ENCODE results near the gene ACTR3. TPM values are rescaled to one million over a fixed set of nuclear protein-coding genes. Genes with fewer than 3 reads are reported as not detected.

Gene ACTR3
- total and polyA plus RNA-seq, 2 of the 4 experiments (the other 2 are of a cell fraction), result 246 to 307 TPM

- Histone ChIP-seq H3K9me3 (ENCODE audit: control insufficient read depth, insufficient read depth, low read length) (no peaks in the 10 kb centered on the region), H4K8ac (ENCODE audit: low read depth in 2 of 2, low read length in 2 of 2) (no peak overlapping the region), H3K4me3 (ENCODE audit: insufficient read depth, low read depth, low read length) (no peak overlapping the region), H2BK120ac (ENCODE audit: low read depth, low read length) (no peak overlapping the region), H3K4me2 (ENCODE audit: low read depth, low read length) (no peak overlapping the region), H3K36me3 (ENCODE audit: control insufficient read depth, insufficient read depth, low read length) (peaks cover 16% of the 10 kb centered on the region), H3K23ac (ENCODE audit: low read depth, low read length) (no peak overlapping the region), H2BK15ac (ENCODE audit: low read depth, low read length) (no peak overlapping the region), H3K4ac (ENCODE audit: low read depth, low read length) (no peak overlapping the region), H3K4me1 (ENCODE audit: control insufficient read depth, insufficient read depth, low read length) (no peaks in the 10 kb centered on the region), H4K5ac (ENCODE audit: low read depth, low read length) (no peak overlapping the region), H3K14ac (replicated peaks; ENCODE audit: low read depth, low read length) (no peak overlapping the region), H2BK5ac (ENCODE audit: low read depth, low read length, poor library complexity, severe bottlenecking) (no peak overlapping the region), H2AK9ac (replicated peaks; ENCODE audit: low read depth, low read length, poor library complexity) (no peak overlapping the region), H3K56ac (ENCODE audit: extremely low read depth, insufficient read depth, low read length) (no peak overlapping the region), H4K20me1 (ENCODE audit: insufficient read depth, low read length) (peaks cover 84% of the 10 kb centered on the region), H3K9ac (ENCODE audit: low read depth, low read length) (no peak overlapping the region), H3K18ac (ENCODE audit: low read depth, low read length) (no peak overlapping the region), H3K79me1 (ENCODE audit: low read depth in 1 of 2, low read length in 2 of 2) (peaks cover 0 to 42% of the 10 kb centered on the region in 2 experiments; a peak in 3 of 4 replicates), H4K91ac (ENCODE audit: insufficient read depth, low read depth, low read length) (no peak overlapping the region), H3K27me3 (ENCODE audit: control insufficient read depth, insufficient read depth, low read length) (no peaks in the 10 kb centered on the region), H2AFZ (replicated peaks; ENCODE audit: low read length, poor library complexity) (no peak overlapping the region), H3K27ac (ENCODE audit: insufficient read depth, low read length) (no peak overlapping the region), H3K9me1 (ENCODE audit: insufficient read depth, low read length) (peaks cover 9% of the 10 kb centered on the region), H2AK5ac (ENCODE audit: low read depth, low read length) (no peak overlapping the region), H2BK20ac (ENCODE audit: low read depth, low read length) (no peak overlapping the region)
- DNase-seq (no peak), ATAC-seq (ENCODE audit: low read depth) (no peak)
- peak; percentile 45; the same call in 1 of the 2 replicates for TF ChIP-seq MAFK (IDR thresholded peaks at IDR 0.05; ENCODE audit: low read depth, low read length)
- TF ChIP-seq CHD1 (IDR thresholded peaks at IDR 0.05; ENCODE audit: low read depth, low read length), result no peak
- BruUV-seq (replicated peaks), result no TSS peak
- WGBS, 2 experiments (ENCODE audit: extremely low coverage in 2 of 2, insufficient read length in 1 of 2), result 88% methylated on average over 6 of the region's 10 CpGs; no CpG with 5 or more reads in 1 of the 2 experiments
- dilution Hi-C loops (cut with HindIII; ENCODE audit: low sequenced_read_pairs, unreplicated experiment) (no loop called here), intact Hi-C loops (cut with micrococcal nuclease) (no loop called here), in situ Hi-C loops (cut with MboI; ENCODE audit: low sequenced_read_pairs) (no loop called here)
- ChIA-PET CTCF (no interaction called here), POLR2A (ENCODE audit: unreplicated experiment) (no interaction called here)
Observed at GRCh38 chr2:113915082-113915819, 25.4 kb downstream of the ACTR3 start.
